Neural crest cell (in vitro differentiated cells): Measurements from ENCODE around the gene RALB. TPM values are rescaled to one million over a fixed set of nuclear protein-coding genes. Genes with fewer than 3 reads are reported as not detected.

ENCODE experiments used
- DNase-seq: peaks from one replicate; pipeline ENCODE4 v3.0.0; 2021; ENCODE audit warnings: low read depth, mixed read lengths, low spot score
- H3K27ac Mint-ChIP-seq: one replicate; pipeline ENCODE4 v1.8.0; 2021; ENCODE audit warnings: mild to moderate bottlenecking, mixed read lengths; ENCODE audit not compliant: unreplicated experiment
- H3K27me3 Mint-ChIP-seq: 2 replicates; pipeline ENCODE4 v1.8.0; 2021; ENCODE audit warnings: low read depth, mild to moderate bottlenecking, mixed read lengths
- H3K36me3 Mint-ChIP-seq: 2 replicates; pipeline ENCODE4 v1.8.0; 2021; ENCODE audit warnings: low read depth, mild to moderate bottlenecking, mixed read lengths
- H3K4me1 Mint-ChIP-seq: 2 replicates; pipeline ENCODE4 v1.8.0; 2021; ENCODE audit warnings: mixed read lengths
- H3K4me3 Mint-ChIP-seq: one replicate; pipeline ENCODE4 v1.8.0; 2021; ENCODE audit warnings: mild to moderate bottlenecking, mixed read lengths
- H3K9me3 Mint-ChIP-seq: 2 replicates; pipeline ENCODE4 v1.8.0; 2021; ENCODE audit warnings: mixed read lengths
- CTCF ChIP-seq: fragments of 200-600 bp; sonication (generic); conservative IDR thresholded peaks from 2 replicates; pipeline ENCODE4 v1.5.0; 2021; ENCODE audit warnings: antibody characterized with exemption, mild to moderate bottlenecking
- total RNA-seq: library from RNA; stranded (reverse); gene quantifications from 2 replicates; pipeline ENCODE4 v1.2.1, GENCODE V29; 2021

The RALB gene
- total RNA-seq, 1 donor from 2014 or later = 29.3 TPM

- DNase-seq = no peak
- H3K36me3 Mint-ChIP-seq = peaks cover 9% of the 10 kb centered on the region
- no peak overlapping the region for H3K4me3 Mint-ChIP-seq
- peaks cover 5% of the 10 kb centered on the region for H3K9me3 Mint-ChIP-seq
- no peaks in the 10 kb centered on the region for H3K27me3 Mint-ChIP-seq
- TF ChIP-seq CTCF = no peak
- H3K4me1 Mint-ChIP-seq = no peaks in the 10 kb centered on the region
- no peak overlapping the region for H3K27ac Mint-ChIP-seq
Measured at GRCh38 chr2:120272763-120273481, 20.3 kb downstream of the RALB start.

- Mint-ChIP-seq H3K27ac (no peak overlapping the region), H3K4me3 (no peak overlapping the region), H3K27me3 (no peaks in the 10 kb centered on the region), H3K9me3 (peaks cover 5% of the 10 kb centered on the region), H3K36me3 (peaks cover 19% of the 10 kb centered on the region), H3K4me1 (peaks cover 8% of the 10 kb centered on the region)
- DNase-seq = no peak
- TF ChIP-seq CTCF = no peak
Measured at GRCh38 chr2:120275617-120276400, 23.2 kb downstream of the RALB start.

GRCh38 chr2:120277505-120278205 lies 25.0 kb downstream of the RALB start:
- H3K27me3 Mint-ChIP-seq = no peaks in the 10 kb centered on the region

GRCh38 chr2:120278901-120279300 lies 26.2 kb downstream of the RALB start:
- Mint-ChIP-seq H3K4me3 (no peak overlapping the region), H3K36me3 (peaks cover 19% of the 10 kb centered on the region), H3K4me1 (peaks cover 8% of the 10 kb centered on the region)

More at GRCh38 chr2:120277505-120278205, 25.0 kb downstream of the RALB start:
- Mint-ChIP-seq H3K36me3 (peaks cover 19% of the 10 kb centered on the region), H3K27ac (no peak overlapping the region), H3K4me1 (peaks cover 8% of the 10 kb centered on the region), H3K4me3 (no peak overlapping the region), H3K9me3 (peaks cover 5% of the 10 kb centered on the region)
- no peak for TF ChIP-seq CTCF
- no peak for DNase-seq

More at GRCh38 chr2:120278901-120279300, 26.2 kb downstream of the RALB start:
- Mint-ChIP-seq H3K9me3 (peaks cover 5% of the 10 kb centered on the region), H3K27ac (no peak overlapping the region), H3K27me3 (no peaks in the 10 kb centered on the region)
- no peak for TF ChIP-seq CTCF
- no peak for DNase-seq
